Measurements from ENCODE around the gene ZBTB47.

ZBTB47 gene

DNA sequence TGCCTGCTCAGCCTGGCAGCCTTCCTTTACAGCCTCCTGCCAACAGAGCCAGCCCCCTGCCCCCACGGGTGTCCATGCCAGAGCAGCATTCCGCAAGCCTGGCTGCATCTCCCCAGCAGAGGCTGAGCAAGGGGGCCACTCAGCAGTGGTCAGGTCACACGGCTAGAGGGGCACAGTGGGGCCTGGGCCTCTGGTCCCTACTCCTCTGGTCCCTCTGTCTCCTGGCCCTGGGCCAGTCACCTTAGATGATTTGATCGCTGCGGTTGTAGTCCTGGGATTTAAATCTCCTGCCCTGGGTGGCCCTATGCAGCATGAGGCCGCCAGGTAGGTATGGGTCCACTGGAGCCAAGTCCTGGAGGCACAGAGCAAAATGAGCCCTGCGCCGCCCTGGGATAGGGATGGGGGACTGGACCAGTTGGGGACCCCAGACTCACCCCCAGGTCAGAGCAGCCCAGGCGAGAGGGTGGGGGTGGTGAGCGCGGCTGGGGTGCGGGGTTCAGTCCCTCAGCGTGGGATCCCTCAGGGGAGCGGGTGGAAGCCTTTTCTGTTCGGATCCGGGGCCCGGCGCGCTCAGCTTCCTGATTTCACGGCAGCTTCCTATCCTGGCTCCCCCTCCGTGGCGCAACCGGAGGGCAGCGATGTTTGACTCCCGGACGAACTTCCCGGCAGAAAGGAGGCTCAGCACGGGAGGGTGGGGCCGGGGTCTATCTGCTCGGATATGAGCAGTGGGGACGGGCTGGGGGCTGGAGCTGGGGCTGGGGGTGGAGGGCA, at the start of gene ZBTB47:
TSS of gene ZBTB47 (plus strand) at position 138 of the 771 bp plus-strand sequence. CDS start 4,659 bp downstream, outside the sequence.
- no peak for DNase-seq

GRCh38 chr3:42605546-42606173, 47.8 kb upstream of the ZBTB47 start:
- no peak for DNase-seq

GRCh38 chr3:42608581-42608980, 44.9 kb upstream of the ZBTB47 start:
- DNase-seq, result no peak

DNA sequence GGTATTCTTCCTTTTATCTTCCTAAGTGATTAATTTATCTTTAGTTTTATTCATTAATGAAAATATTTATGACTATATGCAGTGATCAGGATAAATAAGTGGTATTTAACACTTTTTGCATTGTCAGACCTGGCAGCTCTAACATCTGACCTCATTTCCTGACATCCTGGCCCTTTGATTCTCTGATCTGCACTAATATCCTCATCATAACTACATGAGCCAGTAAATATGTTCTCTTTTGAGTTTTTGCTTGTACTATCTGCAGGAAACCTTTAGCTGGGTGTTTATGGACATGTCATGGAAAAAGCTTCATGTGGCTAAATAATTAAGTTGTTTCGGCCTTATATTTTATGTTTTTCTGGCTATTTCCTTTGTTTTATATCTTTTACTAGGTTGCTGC, 42.5 kb upstream of the ZBTB47 start:
- DNase-seq, result no peak

DNA sequence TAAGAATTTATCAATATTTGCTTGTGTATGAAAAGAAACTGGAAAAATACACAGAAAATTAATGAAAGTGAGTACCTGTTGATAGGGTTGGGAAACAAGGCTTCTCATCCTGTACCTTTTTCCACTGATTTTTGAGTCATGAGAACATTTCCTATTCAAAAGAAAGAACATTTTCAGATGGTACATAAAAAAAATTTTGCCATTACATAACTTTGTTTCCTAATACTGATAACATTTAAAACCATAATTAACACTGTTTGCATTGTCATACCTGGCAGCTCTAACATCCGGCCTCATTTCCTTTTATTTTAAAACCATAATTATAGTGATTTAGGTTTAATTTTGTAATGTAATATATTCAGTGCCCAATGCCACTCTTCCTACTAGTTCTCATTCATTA, 41.3 kb upstream of the ZBTB47 start:
- no peak for DNase-seq

DNA sequence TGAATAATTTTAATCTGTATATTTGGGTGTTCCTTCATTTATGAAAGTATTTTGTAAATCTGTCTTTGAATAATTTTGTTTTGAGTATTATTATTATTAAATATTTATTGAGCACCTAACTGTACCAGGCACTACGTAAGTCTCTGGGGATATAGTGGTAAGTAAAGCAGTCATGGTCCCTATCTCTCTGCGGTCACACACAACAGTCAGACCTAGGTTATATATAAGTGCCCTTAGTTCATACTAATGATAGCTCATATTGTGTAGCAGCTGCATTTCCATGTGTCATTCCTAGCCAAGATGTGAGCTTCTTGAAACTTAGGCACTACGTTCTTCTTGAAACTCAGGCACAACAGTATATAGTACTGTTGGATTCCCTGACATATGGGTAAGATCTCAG, 40.6 kb upstream of the ZBTB47 start:
- DNase-seq, result no peak

GRCh38 chr3:42613462-42613861, 40.0 kb upstream of the ZBTB47 start:
- DNase-seq, result no peak

DNA sequence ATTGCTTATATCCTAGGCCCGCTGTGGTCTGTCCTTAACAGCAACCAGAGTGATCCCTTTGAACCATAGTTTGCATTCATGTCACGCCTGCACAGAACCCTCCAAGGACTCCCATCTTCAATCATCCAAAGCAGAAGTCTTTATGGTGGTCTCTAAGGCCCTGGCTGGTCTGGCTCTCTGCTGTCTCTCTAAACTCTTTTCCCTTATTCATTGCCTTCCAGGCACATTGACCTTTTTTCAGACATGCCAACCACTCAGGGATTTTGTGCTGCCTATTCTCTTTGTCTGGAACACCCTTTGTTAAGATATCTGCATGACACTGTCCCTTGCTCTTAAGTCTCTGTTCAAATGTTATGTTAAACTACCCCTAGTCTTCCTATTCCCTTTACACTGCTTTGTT, 21.9 kb upstream of the ZBTB47 start:
- no peak for DNase-seq

GRCh38 chr3:42632146-42632545, 21.4 kb upstream of the ZBTB47 start:
- DNase-seq, result no peak

GRCh38 chr3:42633544-42633943, 20.0 kb upstream of the ZBTB47 start:
- DNase-seq, result no peak

GRCh38 chr3:42635111-42635510, 18.4 kb upstream of the ZBTB47 start:
- DNase-seq, result no peak

- no peak for DNase-seq
Observed at GRCh38 chr3:42637001-42637400, 16.5 kb upstream of the ZBTB47 start.

GRCh38 chr3:42638339-42638842, 15.1 kb upstream of the ZBTB47 start:
- DNase-seq, result no peak

DNA sequence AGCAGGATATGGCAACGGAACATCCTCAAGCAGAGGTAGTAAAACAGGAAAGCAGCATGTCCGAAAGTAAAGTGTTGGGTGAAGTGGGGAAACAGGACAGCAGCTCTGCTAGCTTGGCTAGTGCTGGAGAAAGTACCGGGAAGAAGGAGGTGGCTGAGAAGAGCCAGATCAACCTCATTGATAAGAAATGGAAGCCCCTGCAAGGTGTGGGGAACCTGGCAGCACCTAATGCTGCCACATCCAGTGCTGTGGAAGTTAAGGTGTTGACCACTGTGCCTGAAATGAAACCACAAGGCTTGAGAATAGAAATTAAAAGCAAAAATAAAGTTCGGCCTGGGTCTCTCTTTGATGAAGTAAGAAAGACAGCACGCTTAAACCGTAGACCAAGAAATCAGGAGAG, 14.3 kb upstream of the ZBTB47 start:
- DNase-seq, result no peak

DNA sequence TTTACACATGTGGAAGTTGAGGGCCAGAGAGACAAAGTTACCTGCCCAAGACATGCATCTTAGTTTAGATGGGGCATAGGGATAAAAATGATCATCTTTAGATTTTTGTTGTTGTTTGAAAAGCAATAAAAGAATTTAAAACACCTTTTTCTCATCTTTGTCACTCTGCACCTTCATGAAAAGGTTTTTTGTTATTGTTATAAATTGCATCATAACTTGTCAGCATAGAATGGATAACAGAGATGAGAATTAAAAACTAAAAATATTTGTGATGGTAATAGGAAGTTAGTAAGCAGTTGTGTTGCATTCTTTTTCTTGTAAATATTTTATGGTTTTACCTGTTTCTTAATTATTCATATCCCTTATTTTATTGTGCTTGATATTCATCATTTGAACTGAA, 13.4 kb upstream of the ZBTB47 start:
- DNase-seq, result no peak

DNA sequence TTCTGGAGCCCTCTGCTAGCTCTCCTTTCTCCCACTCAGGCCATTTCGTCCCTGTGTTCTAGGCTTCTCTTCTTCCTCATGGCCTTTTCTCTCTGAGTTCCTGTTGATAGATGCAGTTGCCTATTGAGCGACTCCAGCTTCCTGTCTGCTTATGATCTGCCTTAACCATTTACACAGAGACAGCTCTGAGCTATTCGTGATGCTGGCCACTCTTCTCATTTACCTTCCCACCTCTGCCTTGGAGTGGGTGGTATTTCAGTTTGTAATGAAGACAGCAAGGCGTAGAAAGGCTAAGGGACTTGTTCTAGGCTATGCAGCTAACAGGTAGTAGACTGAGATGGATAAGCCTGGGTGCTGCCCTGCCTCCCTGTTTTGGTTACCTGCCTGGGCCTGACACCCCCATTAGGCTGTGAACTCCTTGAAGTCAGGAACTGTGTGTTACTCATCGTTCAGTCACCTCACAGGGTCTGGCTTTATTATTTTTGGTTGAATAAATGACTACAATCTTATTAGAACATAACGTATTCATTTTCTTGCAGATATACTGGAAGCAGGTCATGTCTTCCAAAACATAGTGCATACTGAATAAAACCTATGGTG, 12.6 kb upstream of the ZBTB47 start:
- no peak for DNase-seq

DNA sequence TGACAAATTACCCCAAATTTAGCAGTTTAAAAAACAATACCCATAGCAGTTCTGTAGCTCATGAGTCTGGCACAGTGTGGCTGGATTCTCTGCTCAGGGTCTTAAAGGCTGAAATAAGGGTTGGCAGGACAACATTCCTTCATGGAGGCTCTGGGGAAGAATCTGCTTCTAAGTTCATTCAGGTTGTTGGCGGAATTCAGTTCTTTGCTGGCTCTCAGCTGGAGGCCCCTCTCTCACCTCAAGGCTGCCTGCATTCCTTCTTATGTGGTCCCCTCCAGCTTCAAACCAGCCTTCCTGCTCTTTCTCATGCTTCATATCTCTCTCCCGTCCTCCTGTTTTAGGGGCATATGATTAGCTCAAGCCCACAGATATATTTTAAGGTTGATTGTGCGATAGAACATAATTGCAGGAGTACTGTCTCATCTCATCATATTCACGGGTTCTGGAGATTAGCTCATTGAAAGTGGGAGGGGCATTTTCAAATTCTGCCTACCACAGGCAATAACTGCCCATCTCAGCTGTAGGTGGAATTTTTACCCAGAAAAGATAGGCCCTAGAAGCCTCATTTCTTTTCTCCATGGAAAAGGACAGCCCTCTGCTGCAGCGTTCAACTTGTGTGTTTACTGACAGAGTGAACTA, 5.6 kb upstream of the ZBTB47 start:
- DNase-seq, result no peak

DNA sequence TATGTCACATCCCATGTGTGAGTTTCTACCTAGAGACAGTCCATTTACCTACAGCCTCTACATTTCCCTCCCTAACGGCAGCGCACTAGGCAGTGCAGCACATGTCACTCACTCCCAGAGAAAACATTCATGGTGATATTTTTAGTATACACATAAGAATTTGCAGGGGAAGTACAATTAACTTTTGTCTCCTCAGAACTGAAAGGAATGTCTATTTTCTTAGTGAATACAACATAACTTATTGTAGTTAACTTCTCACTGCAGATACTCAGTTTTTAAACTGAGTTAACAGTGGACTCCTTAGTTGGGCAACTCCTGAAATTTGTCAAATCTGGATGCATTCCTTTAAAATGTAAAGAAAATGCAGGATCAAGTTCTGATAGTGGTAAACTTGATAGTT, 4.5 kb upstream of the ZBTB47 start:
- no peak for DNase-seq

DNA sequence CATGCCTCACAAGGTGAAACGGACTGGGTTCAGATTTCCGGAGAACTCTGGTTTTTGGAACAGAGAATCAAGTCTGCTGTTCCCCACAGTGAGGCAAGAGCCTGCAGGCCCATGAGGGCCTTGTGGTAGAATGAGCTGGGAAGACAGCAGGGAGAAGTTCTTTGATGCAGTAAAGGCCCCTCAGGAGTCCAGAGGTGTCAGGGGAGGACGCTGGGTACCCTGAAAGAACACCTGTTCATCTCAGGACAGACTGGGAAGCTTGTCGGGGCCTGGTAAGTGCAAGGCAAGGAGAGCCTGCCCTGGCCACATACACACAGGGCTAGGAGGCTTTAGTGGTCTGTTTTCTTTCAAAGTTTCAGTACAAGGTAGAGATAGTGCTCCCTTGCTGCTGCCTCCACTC, 3.7 kb upstream of the ZBTB47 start:
- DNase-seq, result no peak

GRCh38 chr3:42651248-42652091, 2.0 kb upstream of the ZBTB47 start:
- DNase-seq, result no peak

- no peak for DNase-seq
Observed at GRCh38 chr3:42652251-42652610, 1.3 kb upstream of the ZBTB47 start.

DNA sequence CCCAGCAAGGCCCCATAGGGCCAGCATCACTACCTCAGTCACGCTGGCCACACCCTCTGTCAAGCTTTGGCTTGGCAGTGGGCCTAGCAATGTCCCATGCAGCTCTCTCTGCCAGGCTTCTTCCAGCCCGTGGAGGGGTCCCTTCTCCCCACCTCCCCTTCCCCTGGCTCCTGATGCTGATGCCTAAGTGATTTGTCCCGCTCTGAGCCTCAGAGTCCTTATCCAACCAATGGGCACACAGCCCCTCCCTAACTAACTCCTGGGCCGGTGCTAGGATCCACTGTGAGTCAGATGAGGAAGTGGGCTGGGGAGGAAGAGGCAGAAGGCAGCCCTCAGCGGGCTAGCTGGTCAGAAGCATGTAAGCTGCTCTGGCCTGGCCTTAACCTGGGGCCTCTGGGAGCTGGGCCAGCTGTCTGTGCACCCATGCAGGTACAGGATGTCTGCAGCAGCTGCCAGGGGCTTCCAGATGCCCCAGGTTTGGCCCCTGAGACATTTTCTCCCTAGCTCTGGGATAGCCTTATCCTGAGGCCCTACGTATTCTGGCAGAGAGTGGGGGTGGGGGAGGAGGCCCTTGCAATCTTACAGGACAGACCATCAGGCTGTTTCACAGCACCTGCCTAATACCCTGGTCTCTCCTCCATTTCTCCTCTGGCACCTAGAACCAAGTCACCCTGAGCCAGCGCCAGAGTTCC, 740 bp upstream of the ZBTB47 start:
- no peak for DNase-seq
